Left hindlimb (tissue), 1 donor: Measurements from ENCODE around the gene TLE1.

Source experiments
- DNase-seq: peaks from one replicate; pipeline ENCODE4 v3.0.0-alpha.2; 2018

Gene TLE1

GRCh38 chr9:81570083-81570482, 119.3 kb downstream of the TLE1 start:
- DNase-seq, result no peak

GRCh38 chr9:81566074-81566698, 123.2 kb downstream of the TLE1 start:
- no peak for DNase-seq

GRCh38 chr9:81565609-81566008, 123.7 kb downstream of the TLE1 start:
- DNase-seq, result no peak

GRCh38 chr9:81565144-81565543, 124.2 kb downstream of the TLE1 start:
- DNase-seq, result no peak

GRCh38 chr9:81564632-81565031, 124.7 kb downstream of the TLE1 start:
- DNase-seq, result no peak

GRCh38 chr9:81563739-81564138, 125.6 kb downstream of the TLE1 start:
- no peak for DNase-seq

GRCh38 chr9:81563020-81563407, 126.3 kb downstream of the TLE1 start:
- DNase-seq, result no peak

- DNase-seq, result no peak
Measured at GRCh38 chr9:81562231-81563019, 126.9 kb downstream of the TLE1 start.

GRCh38 chr9:81560851-81561732, 128.3 kb downstream of the TLE1 start:
- no peak for DNase-seq

GRCh38 chr9:81559709-81560108, 129.6 kb downstream of the TLE1 start:
- DNase-seq, result peak; percentile 41

- DNase-seq, result no peak
Measured at GRCh38 chr9:81559197-81559596, 130.2 kb downstream of the TLE1 start.

- DNase-seq, result no peak
Measured at GRCh38 chr9:81558091-81558830, 131.1 kb downstream of the TLE1 start.

- DNase-seq, result no peak
Measured at GRCh38 chr9:81557452-81558090, 131.8 kb downstream of the TLE1 start.

GRCh38 chr9:81556923-81557322, 132.4 kb downstream of the TLE1 start:
- DNase-seq, result no peak

GRCh38 chr9:81552581-81552991, 136.8 kb downstream of the TLE1 start:
- DNase-seq, result peak; percentile 42

GRCh38 chr9:81550207-81550583, 139.2 kb downstream of the TLE1 start:
- no peak for DNase-seq

- no peak for DNase-seq
Measured at GRCh38 chr9:81549500-81550206, 139.7 kb downstream of the TLE1 start.

- DNase-seq, result no peak
Measured at GRCh38 chr9:81548911-81549310, 140.4 kb downstream of the TLE1 start.

GRCh38 chr9:81546489-81546888, 142.9 kb downstream of the TLE1 start:
- DNase-seq, result no peak

GRCh38 chr9:81543695-81544094, 145.7 kb downstream of the TLE1 start:
- no peak for DNase-seq

GRCh38 chr9:81542118-81542889, 147.0 kb downstream of the TLE1 start:
- DNase-seq, result no peak
